ENCODE measurements around the gene CIC.
"Not testable (repeated sequence)": the region's sequence is repeated elsewhere in the genome, so short reads cannot be mapped to it uniquely, and the experiment has no call there.

Gene CIC

GRCh38 chr19:42328106-42328505 is 59.1 kb downstream of the CIC start:
- Histone ChIP-seq H3K79me2 (ENCODE audit: insufficient read depth, low read depth) (no peaks in the 10 kb centered on the region), H3K4me1 (ENCODE audit: low read depth, poor library complexity, severe bottlenecking) (peaks cover 12% of the 10 kb centered on the region), H3K27me3 (ENCODE audit: insufficient read depth, low read depth) (no peaks in the 10 kb centered on the region; the same call in 1 of the 2 replicates), H3K36me3 (ENCODE audit: insufficient read depth) (no peaks in the 10 kb centered on the region), H4K20me1 (ENCODE audit: insufficient read depth) (no peaks in the 10 kb centered on the region), H2AFZ (ENCODE audit: low read depth) (no peak overlapping the region), H3K9ac (no peak overlapping the region), H3K4me3 (IDR thresholded peaks at IDR 0.05; ENCODE audit: insufficient read depth, low read depth, low read length) (no peak overlapping the region), H3K4me2 (no peak overlapping the region), H3K27ac (no peak overlapping the region)
- TF ChIP-seq, protein P1, sequence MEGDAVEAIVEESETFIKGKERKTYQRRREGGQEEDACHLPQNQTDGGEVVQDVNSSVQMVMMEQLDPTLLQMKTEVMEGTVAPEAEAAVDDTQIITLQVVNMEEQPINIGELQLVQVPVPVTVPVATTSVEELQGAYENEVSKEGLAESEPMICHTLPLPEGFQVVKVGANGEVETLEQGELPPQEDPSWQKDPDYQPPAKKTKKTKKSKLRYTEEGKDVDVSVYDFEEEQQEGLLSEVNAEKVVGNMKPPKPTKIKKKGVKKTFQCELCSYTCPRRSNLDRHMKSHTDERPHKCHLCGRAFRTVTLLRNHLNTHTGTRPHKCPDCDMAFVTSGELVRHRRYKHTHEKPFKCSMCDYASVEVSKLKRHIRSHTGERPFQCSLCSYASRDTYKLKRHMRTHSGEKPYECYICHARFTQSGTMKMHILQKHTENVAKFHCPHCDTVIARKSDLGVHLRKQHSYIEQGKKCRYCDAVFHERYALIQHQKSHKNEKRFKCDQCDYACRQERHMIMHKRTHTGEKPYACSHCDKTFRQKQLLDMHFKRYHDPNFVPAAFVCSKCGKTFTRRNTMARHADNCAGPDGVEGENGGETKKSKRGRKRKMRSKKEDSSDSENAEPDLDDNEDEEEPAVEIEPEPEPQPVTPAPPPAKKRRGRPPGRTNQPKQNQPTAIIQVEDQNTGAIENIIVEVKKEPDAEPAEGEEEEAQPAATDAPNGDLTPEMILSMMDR (conservative IDR thresholded peaks at IDR 0.05; ENCODE audit: low read depth, low read length), result no peak

DNA sequence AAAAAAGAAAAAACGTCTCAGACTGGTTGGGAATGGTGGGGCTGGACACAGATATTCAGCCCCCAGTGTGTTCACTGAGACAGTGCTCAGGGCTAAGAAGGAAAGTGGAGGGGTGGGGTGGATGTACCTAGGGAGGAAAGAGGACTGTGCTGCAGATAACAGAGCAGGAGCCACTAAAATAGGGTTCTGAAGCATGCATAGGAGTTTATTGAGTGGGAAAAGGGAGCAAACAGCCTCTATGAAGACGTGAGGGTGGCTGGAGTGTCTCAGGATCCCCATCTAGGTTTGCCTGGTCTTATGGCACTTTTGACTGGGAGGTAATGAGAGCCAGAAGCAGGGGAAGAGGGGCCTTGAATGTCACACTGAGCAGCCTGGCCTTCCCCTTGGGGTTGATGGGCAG is 59.8 kb downstream of the CIC start:
- no peaks in the 10 kb centered on the region for H3K79me2 ChIP-seq (ENCODE audit: insufficient read depth, low read depth)
- H3K36me3 ChIP-seq (ENCODE audit: insufficient read depth), result no peaks in the 10 kb centered on the region
- no peak overlapping the region for H3K27ac ChIP-seq
- TF ChIP-seq, protein P1 (conservative IDR thresholded peaks at IDR 0.05; ENCODE audit: low read depth, low read length), result no peak
- no peaks in the 10 kb centered on the region for H4K20me1 ChIP-seq (ENCODE audit: insufficient read depth)
- no peaks in the 10 kb centered on the region for H3K27me3 ChIP-seq (ENCODE audit: insufficient read depth, low read depth)
- H3K4me2 ChIP-seq, result no peak overlapping the region
- H3K4me3 ChIP-seq (IDR thresholded peaks at IDR 0.05; ENCODE audit: insufficient read depth, low read depth, low read length), result no peak overlapping the region
- H2AFZ ChIP-seq (ENCODE audit: low read depth), result no peak overlapping the region
- H3K9ac ChIP-seq, result no peak overlapping the region
- H3K4me1 ChIP-seq (ENCODE audit: low read depth, poor library complexity, severe bottlenecking), result peaks cover 12% of the 10 kb centered on the region

DNA sequence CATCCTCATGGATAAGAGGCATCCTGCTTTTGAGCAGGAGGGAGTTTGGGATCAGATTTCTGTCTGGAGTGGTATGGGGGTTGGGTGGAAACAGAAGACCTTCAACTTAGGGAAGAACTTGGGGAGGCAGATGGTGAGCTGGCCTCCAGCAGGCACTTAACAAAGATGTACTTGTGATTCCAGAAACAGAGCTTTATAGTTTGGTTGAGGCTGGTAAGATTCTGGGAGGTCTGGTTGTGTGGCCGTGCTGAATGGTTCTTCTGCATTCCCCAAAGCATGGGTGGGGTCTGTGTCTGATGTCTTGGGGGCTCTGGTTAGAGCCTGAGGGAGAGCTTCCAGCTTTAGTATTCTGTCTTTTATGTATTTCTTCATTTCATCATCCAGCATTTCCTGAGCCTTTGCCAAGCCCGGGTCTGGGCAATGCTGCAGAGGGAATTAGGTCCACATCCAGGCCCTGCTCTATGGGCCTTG is 61.2 kb downstream of the CIC start:
- no peaks in the 10 kb centered on the region for H3K27me3 ChIP-seq (ENCODE audit: insufficient read depth, low read depth)
- no peak overlapping the region for H3K4me2 ChIP-seq
- H3K4me1 ChIP-seq (ENCODE audit: low read depth, poor library complexity, severe bottlenecking), result peaks cover 12% of the 10 kb centered on the region
- H3K79me2 ChIP-seq (ENCODE audit: insufficient read depth, low read depth), result no peaks in the 10 kb centered on the region
- no peak overlapping the region for H2AFZ ChIP-seq (ENCODE audit: low read depth)
- H3K36me3 ChIP-seq (ENCODE audit: insufficient read depth), result no peaks in the 10 kb centered on the region
- H4K20me1 ChIP-seq (ENCODE audit: insufficient read depth), result no peaks in the 10 kb centered on the region
- H3K27ac ChIP-seq, result no peak overlapping the region
- H3K9ac ChIP-seq, result no peak overlapping the region
- TF ChIP-seq, protein P1 (conservative IDR thresholded peaks at IDR 0.05; ENCODE audit: low read depth, low read length), result no peak
- H3K4me3 ChIP-seq (IDR thresholded peaks at IDR 0.05; ENCODE audit: insufficient read depth, low read depth, low read length), result no peak overlapping the region

DNA sequence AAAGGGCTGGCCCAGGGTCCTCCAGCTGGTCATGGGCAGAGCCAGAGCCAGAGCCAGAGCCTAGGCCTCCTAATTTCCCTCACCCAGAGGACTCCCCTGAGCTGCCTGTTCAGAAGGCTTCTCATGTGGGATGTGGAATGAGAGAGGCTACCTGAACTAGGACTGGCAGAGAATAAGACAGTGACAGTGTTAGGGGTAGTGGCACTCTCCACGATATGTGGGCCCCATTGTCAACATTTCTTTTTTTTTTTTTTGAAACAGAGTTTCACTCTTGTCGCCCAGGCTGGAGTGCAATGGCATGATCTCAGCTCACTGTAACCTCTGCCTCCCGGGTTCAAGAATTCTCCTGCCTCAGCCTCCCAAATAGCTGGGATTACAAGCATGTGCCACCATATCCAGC is 62.3 kb downstream of the CIC start:
- not testable (repeated sequence) for H3K4me1 ChIP-seq (ENCODE audit: low read depth, poor library complexity, severe bottlenecking); H4K20me1 ChIP-seq (ENCODE audit: insufficient read depth); H3K27ac ChIP-seq; H3K4me3 ChIP-seq (IDR thresholded peaks at IDR 0.05; ENCODE audit: insufficient read depth, low read depth, low read length); H3K9ac ChIP-seq; H2AFZ ChIP-seq (ENCODE audit: low read depth); H3K4me2 ChIP-seq; H3K27me3 ChIP-seq (ENCODE audit: insufficient read depth, low read depth); H3K79me2 ChIP-seq (ENCODE audit: insufficient read depth, low read depth); H3K36me3 ChIP-seq (ENCODE audit: insufficient read depth)

DNA sequence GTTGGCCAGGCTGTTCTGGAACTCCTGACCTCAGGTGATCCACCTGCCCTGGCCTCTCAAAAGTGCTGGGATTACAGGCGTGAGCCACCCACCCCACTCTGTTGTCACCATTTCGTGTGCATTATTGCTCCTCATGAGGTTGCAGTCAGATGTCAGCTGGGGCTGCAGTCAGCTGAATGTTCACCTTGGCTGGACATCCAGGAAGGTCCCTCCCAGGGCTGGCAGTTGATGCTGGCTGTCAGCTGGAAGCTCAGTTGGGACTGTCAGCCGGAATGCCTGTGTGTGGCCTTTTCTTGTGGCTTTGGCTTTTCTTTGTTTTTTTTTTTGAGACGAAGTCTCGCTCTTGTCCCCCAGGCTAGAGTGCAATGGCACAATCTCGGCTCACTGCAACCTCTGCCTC is 63.0 kb downstream of the CIC start:
- Histone ChIP-seq H3K27ac (no peak overlapping the region), H3K4me3 (IDR thresholded peaks at IDR 0.05; ENCODE audit: insufficient read depth, low read depth, low read length) (no peak overlapping the region), H2AFZ (ENCODE audit: low read depth) (no peak overlapping the region), H4K20me1 (ENCODE audit: insufficient read depth) (no peaks in the 10 kb centered on the region), H3K4me1 (ENCODE audit: low read depth, poor library complexity, severe bottlenecking) (peaks cover 2% of the 10 kb centered on the region), H3K9ac (no peak overlapping the region), H3K36me3 (ENCODE audit: insufficient read depth) (no peaks in the 10 kb centered on the region), H3K4me2 (no peak overlapping the region), H3K27me3 (ENCODE audit: insufficient read depth, low read depth) (no peaks in the 10 kb centered on the region), H3K79me2 (ENCODE audit: insufficient read depth, low read depth) (no peaks in the 10 kb centered on the region)
- TF ChIP-seq, protein P1 (conservative IDR thresholded peaks at IDR 0.05; ENCODE audit: low read depth, low read length), result no peak
